Stomach (tissue), 4 donors: Measurements from ENCODE around the gene MYRIP.

Experiments used
- CTCF ChIP-seq, 7 experiments: fragments of 450-650 bp in 4 of 7; fragments of 200-600 bp in 3 of 7; sonication (generic) in 3 of 7; IDR thresholded peaks; one replicate each; pipeline ENCODE4 v1.5.1; 2016 to 2019; ENCODE audit warnings: antibody characterized with exemption in 7 of 7, control low read depth in 2 of 7, mild to moderate bottlenecking in 1 of 7
- POLR2A ChIP-seq, 4 donors: fragments of 450-650 bp; IDR thresholded peaks; one replicate each; pipeline ENCODE4 v1.6.1; 2016; ENCODE audit warnings: antibody characterized with exemption in 4 of 4, control low read depth in 2 of 4, mild to moderate bottlenecking in 1 of 4, moderate library complexity in 1 of 4

- TF ChIP-seq POLR2A (IDR thresholded peaks at IDR 0.05) (no peak), CTCF (IDR thresholded peaks at IDR 0.05) (no peak)
These were observed 686 bp downstream of the MYRIP start for GRCh38 chr3:39809995-39810595.
